IPS-20b (cell line): ENCODE measurements around the gene CTRB1.
"Not testable (repeated sequence)": the region's sequence is repeated elsewhere in the genome, so short reads cannot be mapped to it uniquely, and the experiment has no call there.

Experiments
- H3K27ac ChIP-seq: one replicate; pipeline ENCODE4 v1.5.1; 2013; ENCODE audit warnings: low read length
- H3K27me3 ChIP-seq: 2 replicates; pipeline ENCODE4 v1.6.1; 2013; ENCODE audit warnings: mild to moderate bottlenecking, low read length, inconsistent platforms; ENCODE audit not compliant: insufficient read depth
- H3K36me3 ChIP-seq: 2 replicates; pipeline ENCODE4 v1.6.1; 2013; ENCODE audit warnings: low read depth, mild to moderate bottlenecking, inconsistent platforms, low read length, moderate library complexity; ENCODE audit not compliant: insufficient read depth
- H3K4me1 ChIP-seq: 2 replicates; pipeline ENCODE4 v1.6.1; 2013; ENCODE audit warnings: mild to moderate bottlenecking, control low read depth, inconsistent platforms, low read length, moderate library complexity; ENCODE audit not compliant: insufficient read depth
- H3K4me3 ChIP-seq: 2 replicates; pipeline ENCODE4 v1.5.1; 2013; ENCODE audit warnings: mild to moderate bottlenecking, low read length, inconsistent platforms
- H3K9ac ChIP-seq: 2 replicates; pipeline ENCODE4 v1.6.1; 2013; ENCODE audit warnings: low read depth, mild to moderate bottlenecking, inconsistent platforms, low read length, moderate library complexity
- H3K9me3 ChIP-seq: 2 replicates; pipeline ENCODE4 v1.6.1; 2013; ENCODE audit warnings: mild to moderate bottlenecking, low read depth, low read length, inconsistent platforms; ENCODE audit not compliant: insufficient read depth

Gene CTRB1

DNA sequence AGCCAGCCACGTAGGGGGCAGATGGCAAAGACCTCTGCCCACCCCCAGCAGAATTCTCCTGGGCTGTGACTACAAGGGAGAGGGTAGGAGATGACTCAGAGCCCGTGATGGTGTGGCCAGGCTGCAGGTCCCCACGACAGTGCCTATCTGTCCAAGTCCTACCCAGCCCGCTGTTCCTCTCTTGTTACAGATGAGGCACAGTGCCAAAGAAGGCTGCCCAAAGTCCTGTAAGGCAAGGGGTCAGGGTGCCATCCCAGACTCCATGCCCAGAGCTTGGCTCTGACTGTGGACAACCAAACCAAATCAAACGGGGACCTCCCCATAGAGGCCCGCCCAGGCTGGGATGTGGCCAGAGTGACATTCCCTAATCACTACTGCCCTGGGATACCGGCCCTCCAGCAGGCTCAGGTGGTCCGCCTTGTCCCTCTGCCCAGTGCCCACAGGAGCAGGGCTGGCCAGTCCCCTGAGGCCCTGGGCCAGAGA, 45.2 kb downstream of the CTRB1 start:
- Histone ChIP-seq H3K4me3 (peak overlapping the region; percentile 91; the same call in 1 of the 2 replicates), H3K9ac (no peak overlapping the region), H3K27ac (no peak overlapping the region), H3K27me3 (peaks cover 6% of the 10 kb centered on the region; the same call in 1 of the 2 replicates), H3K4me1 (peaks cover 7% of the 10 kb centered on the region; the same call in 1 of the 2 replicates), H3K36me3 (peaks cover 5% of the 10 kb centered on the region; the same call in 1 of the 2 replicates), H3K9me3 (no peaks in the 10 kb centered on the region)

DNA sequence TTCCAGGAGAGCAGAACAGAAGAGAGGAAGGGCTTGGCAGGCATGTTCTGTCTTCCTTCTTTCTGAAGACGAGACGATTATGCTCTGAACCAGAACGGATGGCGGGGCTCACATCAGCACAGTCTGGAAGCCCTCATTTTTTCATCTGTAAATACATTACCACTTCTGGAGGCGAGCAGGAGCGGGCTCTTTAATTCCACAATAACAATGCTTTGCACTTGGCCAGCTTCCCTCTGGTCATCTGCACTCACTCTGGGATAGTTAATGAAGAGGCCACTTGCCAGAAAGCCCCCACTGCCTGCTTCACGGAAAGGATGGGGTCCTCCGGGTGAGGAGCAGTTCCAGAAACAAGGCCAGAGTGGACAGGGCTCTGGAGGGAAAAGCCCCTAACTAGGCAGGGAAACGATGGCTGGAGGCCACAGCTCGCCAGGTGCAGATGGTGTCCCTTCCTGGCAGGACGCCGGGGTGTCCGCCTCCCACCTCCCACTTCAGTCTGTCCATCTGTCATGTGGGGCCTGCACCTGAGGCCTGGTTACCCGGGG, 45.7 kb downstream of the CTRB1 start:
- Histone ChIP-seq H3K4me3 (peak overlapping the region; percentile 91), H3K9ac (peak overlapping the region; percentile 92), H3K4me1 (peaks cover 7% of the 10 kb centered on the region; the same call in 1 of the 2 replicates), H3K9me3 (no peaks in the 10 kb centered on the region), H3K27ac (peak overlapping the region; percentile 24), H3K36me3 (peaks cover 5% of the 10 kb centered on the region; the same call in 1 of the 2 replicates), H3K27me3 (peaks cover 6% of the 10 kb centered on the region; the same call in 1 of the 2 replicates)

DNA sequence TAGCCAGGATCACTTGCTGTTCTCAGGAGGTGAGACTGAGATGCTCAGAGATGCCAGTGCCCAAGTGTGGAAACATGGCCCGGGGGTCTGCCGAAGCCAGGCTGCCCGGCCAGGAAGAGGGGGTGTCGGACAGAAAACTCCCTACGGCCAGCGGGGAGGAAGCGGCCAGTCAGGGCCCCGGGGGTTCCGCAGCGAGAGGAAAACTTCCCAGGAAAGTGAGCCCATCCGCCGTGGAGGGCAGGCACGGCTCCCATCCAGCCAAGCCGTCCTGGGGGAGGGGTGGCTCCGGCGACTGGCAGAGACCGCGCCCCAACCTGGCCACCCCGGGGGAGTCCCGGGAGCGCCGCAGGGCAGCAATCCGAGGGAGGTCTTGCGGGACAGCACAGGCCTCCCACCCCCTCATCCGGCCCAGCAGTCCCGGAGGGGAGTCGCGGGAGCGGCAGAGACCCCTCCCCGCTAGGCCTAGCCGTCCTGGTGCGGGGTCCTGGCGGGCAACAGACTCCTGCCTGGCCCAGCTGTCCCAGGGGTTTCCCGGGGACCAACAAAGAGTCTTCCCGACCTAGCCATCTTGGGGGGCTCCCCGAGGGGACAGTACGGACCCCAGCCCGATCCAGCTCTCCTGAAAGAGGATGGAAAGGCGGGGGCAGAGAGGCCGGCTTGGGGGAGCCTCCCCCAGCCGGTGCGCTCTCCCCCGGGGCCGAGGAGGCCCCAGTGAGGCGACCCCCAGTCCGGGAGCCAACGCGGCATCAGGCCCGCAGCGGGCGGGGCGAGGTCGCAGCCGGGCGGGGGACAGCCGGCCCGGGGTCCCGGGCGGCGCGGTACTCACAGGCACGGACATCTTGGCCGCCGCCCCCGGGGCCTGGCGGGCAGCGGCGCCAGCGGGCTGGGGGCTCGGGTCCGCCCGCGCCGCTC, 46.5 kb downstream of the CTRB1 start:
- H3K27ac ChIP-seq: peak overlapping the region; percentile 24
- peak overlapping the region; percentile 91 for H3K4me3 ChIP-seq
- H3K9ac ChIP-seq: peak overlapping the region; percentile 92
- no peaks in the 10 kb centered on the region for H3K9me3 ChIP-seq
- peaks cover 5% of the 10 kb centered on the region; the same call in 1 of the 2 replicates for H3K36me3 ChIP-seq
- H3K4me1 ChIP-seq: peaks cover 7% of the 10 kb centered on the region; the same call in 1 of the 2 replicates
- H3K27me3 ChIP-seq: peaks cover 6% of the 10 kb centered on the region; the same call in 1 of the 2 replicates

DNA sequence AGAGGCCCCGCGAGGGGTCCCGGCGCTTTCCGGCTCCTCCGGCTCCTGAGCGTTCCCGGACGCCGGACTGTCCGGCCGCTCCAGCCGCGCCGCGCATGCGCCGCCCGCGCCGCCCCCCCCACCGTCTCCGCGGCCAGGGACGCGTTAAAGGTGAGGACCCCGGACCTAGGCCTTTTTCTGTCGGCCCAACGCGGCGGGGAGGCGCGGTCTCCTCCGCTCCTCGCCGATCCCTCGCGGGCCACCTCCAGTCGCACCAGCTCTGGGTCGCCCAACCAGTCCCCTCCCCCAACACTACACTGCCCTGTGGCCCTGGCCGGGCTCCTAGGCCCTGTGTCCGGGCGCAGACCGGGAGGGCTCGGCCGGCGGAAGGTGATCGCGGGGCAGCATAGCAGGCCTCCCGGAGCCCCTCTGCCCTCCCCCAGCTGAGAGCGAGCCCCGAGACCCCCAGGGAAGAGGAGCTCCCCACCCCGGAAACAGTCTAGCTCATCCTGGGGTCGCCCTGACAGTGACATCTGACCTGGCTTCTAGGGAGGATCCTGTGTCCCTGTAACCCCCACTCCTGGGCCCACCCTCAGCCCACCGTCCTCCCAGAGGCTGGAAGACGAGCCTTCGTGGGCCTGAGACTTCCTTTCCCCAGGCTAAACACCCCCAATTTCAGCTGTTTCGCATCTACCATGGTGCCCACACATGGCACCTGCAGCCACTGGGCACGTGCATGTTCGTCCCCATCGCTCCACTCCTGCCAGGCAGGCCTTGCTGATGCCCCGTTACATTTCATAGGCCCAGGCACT, 47.3 kb downstream of the CTRB1 start:
- H3K27me3 ChIP-seq: peaks cover 6% of the 10 kb centered on the region; the same call in 1 of the 2 replicates
- no peak overlapping the region for H3K27ac ChIP-seq
- H3K4me3 ChIP-seq: peak overlapping the region; percentile 91
- H3K9me3 ChIP-seq: no peaks in the 10 kb centered on the region
- H3K4me1 ChIP-seq: peaks cover 7% of the 10 kb centered on the region; the same call in 1 of the 2 replicates
- peaks cover 5% of the 10 kb centered on the region; the same call in 1 of the 2 replicates for H3K36me3 ChIP-seq
- peak overlapping the region; percentile 92 for H3K9ac ChIP-seq

DNA sequence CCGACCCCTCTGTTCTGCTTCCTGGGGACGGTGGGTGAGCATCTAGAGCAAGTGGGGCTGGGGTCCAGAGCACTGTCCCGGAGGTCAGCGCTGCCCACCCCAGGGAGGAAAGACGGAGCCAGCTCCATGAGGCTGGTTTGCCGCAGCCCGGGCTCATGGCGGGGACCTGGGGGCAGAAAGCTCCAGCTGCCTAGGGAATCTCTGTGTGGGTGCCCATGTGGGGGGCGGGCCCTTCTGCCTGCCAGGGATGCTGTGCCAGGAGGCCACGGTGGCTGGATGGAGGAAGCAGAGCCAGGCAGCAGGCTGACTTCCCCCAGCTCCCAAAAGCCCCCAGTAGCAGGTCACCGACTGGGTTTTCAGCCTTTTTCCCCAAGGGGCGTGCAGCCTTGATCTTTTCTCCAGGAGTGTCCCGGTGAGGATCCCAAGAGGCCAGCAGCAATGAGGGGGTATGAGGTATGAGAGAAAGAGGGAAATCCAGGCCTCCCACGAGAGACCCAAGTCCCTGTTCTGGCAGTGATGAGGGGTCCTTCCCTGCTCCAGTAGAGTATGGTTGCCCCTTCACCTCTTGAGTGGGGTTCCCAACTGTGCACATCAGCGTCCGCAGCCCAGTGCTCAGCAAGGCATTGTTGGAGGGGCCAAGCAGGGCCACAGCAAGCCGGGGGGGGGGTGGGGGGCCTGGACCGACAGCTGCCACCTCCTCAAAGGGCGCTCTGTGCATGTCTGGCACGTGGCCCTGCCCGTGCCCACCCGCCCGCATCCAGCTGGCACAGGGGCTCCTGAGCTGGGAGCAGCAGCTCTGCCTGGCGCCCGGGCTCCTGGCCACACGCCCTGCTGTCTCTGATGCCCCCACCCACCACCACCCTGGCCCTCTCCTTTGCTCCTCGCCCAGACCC, 48.2 kb downstream of the CTRB1 start:
- Histone ChIP-seq H3K4me1 (peaks cover 7% of the 10 kb centered on the region; the same call in 1 of the 2 replicates), H3K36me3 (peaks cover 5% of the 10 kb centered on the region; the same call in 1 of the 2 replicates), H3K27ac (no peak overlapping the region), H3K4me3 (0 out of 2 replicates have a peak overlapping the region, but pooled peaks have one; percentile 91), H3K9me3 (no peaks in the 10 kb centered on the region), H3K27me3 (peaks cover 6% of the 10 kb centered on the region; the same call in 1 of the 2 replicates), H3K9ac (peak overlapping the region; percentile 83; the same call in 1 of the 2 replicates)

DNA sequence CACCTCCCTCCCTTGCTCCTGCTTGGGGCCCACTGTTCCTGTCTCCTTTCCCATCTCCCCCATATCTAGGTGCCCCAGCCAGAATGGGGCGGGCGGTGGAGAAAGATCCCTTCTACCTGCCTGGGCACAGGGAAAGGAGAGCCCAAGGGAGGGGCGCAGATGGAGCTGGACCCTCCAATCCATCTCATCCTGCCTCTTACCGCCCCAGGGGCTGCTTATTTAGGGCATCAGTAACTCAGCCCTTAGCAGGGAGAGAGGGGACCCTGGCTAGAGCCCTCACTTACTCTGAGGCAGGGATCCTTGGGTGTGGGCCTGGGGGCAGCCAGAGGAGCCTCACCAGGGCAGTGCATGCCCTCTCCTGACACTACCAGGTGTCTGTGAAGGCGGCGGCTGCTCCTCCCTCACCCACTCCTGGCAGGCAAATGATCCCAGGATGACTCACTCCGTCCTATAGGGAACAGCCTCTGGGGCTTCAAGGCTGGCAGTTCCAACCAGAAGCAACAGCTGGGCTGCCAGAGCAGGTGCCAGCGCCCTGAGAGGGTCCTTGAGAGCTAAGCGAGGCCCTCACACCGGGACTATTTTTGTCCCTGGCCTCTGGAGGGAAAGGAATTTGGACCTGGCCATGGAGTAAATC, 49.0 kb downstream of the CTRB1 start:
- peaks cover 6% of the 10 kb centered on the region; the same call in 1 of the 2 replicates for H3K27me3 ChIP-seq
- no peak overlapping the region; the same call in 1 of the 2 replicates for H3K9ac ChIP-seq
- no peak overlapping the region for H3K4me3 ChIP-seq
- no peak overlapping the region for H3K27ac ChIP-seq
- H3K4me1 ChIP-seq: peaks cover 7% of the 10 kb centered on the region; the same call in 1 of the 2 replicates
- H3K36me3 ChIP-seq: peaks cover 4% of the 10 kb centered on the region; the same call in 1 of the 2 replicates
- no peaks in the 10 kb centered on the region for H3K9me3 ChIP-seq

DNA sequence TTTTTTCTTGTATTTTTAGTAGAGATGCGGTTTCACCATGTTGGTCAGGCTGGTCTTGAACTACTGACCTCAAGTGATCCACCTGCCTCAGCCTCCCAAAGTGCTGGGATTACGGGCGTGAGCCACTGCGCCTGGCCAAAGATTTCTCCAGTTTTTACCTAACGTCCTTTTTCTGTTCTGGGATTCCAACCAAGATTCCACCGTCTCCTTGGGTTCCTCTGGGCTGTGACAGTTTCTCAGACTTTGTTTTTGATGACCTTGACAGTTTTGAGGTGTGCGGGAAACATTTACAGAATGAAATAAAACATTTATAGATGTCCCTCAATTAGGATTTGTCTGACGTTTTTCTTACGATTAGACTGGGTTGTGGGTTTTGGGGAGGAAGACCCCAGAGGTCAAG, 50.6 kb downstream of the CTRB1 start:
- not testable (repeated sequence) for H3K9me3 ChIP-seq, H3K36me3 ChIP-seq, H3K4me1 ChIP-seq, H3K27ac ChIP-seq, H3K9ac ChIP-seq, H3K27me3 ChIP-seq, H3K4me3 ChIP-seq

DNA sequence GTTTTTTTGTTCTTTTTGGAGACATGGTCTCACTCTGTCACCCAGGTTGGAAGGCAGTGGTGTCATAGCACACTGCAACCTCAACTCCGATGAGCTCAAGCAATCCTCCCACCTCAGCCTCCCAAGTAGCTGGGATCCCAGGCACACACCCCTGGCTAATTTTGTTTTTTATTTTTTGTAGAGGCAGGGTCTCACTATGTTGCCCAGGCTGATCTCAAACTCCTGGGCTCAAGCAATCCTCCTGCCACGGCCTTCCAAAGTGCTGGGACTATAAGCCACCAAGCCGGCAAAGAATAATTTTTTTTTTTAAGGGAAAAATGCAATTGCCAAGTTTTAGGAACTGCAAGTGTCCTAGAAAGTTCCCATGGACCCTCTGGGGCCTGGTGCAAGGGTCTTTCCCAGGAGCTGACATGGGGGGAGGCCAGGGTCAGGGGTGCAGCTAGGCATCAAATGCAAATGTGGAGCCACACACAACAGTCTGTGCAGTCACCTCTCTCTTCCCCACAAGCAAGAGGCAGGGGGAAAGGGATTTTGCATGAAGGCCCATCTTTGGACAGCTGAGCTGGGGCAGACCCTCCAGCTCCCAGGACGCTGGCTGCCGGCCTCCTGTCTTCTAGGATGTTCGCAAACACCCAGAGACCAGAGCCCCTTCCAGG, 52.8 kb downstream of the CTRB1 start:
- Histone ChIP-seq H3K9me3 (no peaks in the 10 kb centered on the region), H3K9ac (no peak overlapping the region), H3K27me3 (peaks cover 2% of the 10 kb centered on the region; the same call in 1 of the 2 replicates), H3K27ac (no peak overlapping the region), H3K4me1 (no peaks in the 10 kb centered on the region), H3K4me3 (no peak overlapping the region), H3K36me3 (no peaks in the 10 kb centered on the region)

DNA sequence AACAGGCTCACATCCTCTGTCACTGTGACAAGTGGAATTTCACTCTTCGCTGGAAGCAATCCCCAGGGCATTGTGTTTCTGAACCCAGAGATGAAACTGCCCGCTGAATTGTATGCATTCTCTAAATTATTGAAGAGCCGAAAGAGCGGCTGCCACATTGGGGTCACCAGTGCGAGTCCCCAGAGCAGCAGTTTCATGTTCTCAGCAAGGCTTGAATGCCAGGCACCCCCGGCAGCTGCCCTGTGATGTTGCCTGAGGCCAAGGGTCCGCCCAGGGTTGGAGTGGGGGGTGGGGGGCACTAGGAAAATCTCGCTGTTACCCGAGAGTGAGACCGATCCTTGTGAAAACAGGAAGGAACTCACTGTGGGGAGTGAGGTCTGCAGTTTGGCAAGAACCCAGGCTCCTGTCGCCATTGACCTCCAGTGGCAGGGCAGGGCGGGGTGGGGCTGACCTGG, 53.3 kb downstream of the CTRB1 start:
- Histone ChIP-seq H3K9ac (no peak overlapping the region), H3K4me3 (no peak overlapping the region), H3K27me3 (no peaks in the 10 kb centered on the region), H3K9me3 (no peaks in the 10 kb centered on the region), H3K4me1 (no peaks in the 10 kb centered on the region), H3K36me3 (no peaks in the 10 kb centered on the region), H3K27ac (no peak overlapping the region)

DNA sequence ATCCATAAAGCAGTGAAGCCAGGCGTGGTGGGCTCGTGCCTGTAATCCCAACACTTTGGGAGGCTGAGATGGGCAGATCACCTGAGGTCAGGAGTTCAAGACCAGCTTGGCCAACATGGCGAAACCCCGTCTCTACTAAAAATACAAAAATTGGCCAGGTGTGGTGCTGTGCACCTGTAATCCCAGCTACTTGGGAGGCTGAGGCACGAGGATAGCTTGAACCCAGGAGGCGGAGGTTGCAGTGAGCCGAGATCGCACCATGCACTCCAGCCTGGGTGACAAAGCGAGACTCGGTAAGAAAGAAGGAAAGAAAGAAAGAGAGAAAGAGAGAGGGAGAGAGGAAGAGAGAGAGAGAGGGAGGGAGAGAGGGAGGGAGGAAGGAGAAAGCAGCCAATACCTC, 53.8 kb downstream of the CTRB1 start:
- not testable (repeated sequence) for H3K9ac ChIP-seq, H3K4me1 ChIP-seq, H3K9me3 ChIP-seq, H3K36me3 ChIP-seq, H3K27ac ChIP-seq, H3K4me3 ChIP-seq, H3K27me3 ChIP-seq
